NCI-H345 treated with DMSO at 0.1 percent for 48 hours (cell line): ENCODE results near the gene FCHO1.

Source experiments
- DNase-seq: peaks from one replicate; lab custom pipeline; 2025; ENCODE audit not compliant: unreplicated experiment; lab: John Stamatoyannopoulos, UW

The FCHO1 gene

GRCh38 chr19:17751103-17751911, at the start of gene FCHO1:
TSS of gene FCHO1 (plus strand) at chr19:17751477. CDS start at chr19:17755165, 3,688 bp downstream.
- no peak for DNase-seq

GRCh38 chr19:17703824-17704463, 47.3 kb upstream of the FCHO1 start:
- DNase-seq, result no peak

GRCh38 chr19:17706750-17707181, 44.5 kb upstream of the FCHO1 start:
- no peak for DNase-seq

GRCh38 chr19:17711851-17712250, 39.4 kb upstream of the FCHO1 start:
- DNase-seq, result no peak

- no peak for DNase-seq
Observed at GRCh38 chr19:17716309-17716929, 34.9 kb upstream of the FCHO1 start.

- DNase-seq, result no peak
Observed at GRCh38 chr19:17718550-17718946, 32.7 kb upstream of the FCHO1 start.

GRCh38 chr19:17718947-17719711, 32.1 kb upstream of the FCHO1 start, which contains the start of gene MAP1S:
TSS of gene MAP1S (plus strand) at chr19:17719480. CDS start at chr19:17719503, 23 bp downstream.
- peak; percentile 21 for DNase-seq

- DNase-seq, result peak; percentile 8
Observed at GRCh38 chr19:17719730-17720400, 31.4 kb upstream of the FCHO1 start.

GRCh38 chr19:17720440-17720839, 30.8 kb upstream of the FCHO1 start:
- DNase-seq, result no peak

- no peak for DNase-seq
Observed at GRCh38 chr19:17721111-17721628, 30.1 kb upstream of the FCHO1 start.

- DNase-seq, result no peak
Observed at GRCh38 chr19:17721821-17722220, 29.5 kb upstream of the FCHO1 start.

- no peak for DNase-seq
Observed at GRCh38 chr19:17722655-17723240, 28.5 kb upstream of the FCHO1 start.

GRCh38 chr19:17724655-17725054, 26.6 kb upstream of the FCHO1 start:
- DNase-seq, result no peak

- no peak for DNase-seq
Observed at GRCh38 chr19:17725422-17726078, 25.7 kb upstream of the FCHO1 start.

GRCh38 chr19:17726136-17726741, 25.0 kb upstream of the FCHO1 start:
- DNase-seq, result no peak

- no peak for DNase-seq
Observed at GRCh38 chr19:17726964-17727773, 24.1 kb upstream of the FCHO1 start.

- DNase-seq, result no peak
Observed at GRCh38 chr19:17727843-17728242, 23.4 kb upstream of the FCHO1 start.

- no peak for DNase-seq
Observed at GRCh38 chr19:17733127-17733526, 18.1 kb upstream of the FCHO1 start.
